Measurements from ENCODE around the gene YY1.

YY1 gene

GRCh38 chr14:100306998-100307765 is 68.2 kb downstream of the YY1 start (continued):
- TF ChIP-seq ZBTB26 (tag by site-specific recombination; optimal IDR thresholded peaks at IDR 0.05) (peak; percentile 36), ZBTB8A (tag by site-specific recombination; IDR thresholded peaks at IDR 0.05) (peak; percentile 59; the same call in 1 of the 2 replicates), ZNF639 (tag by site-specific recombination; IDR thresholded peaks at IDR 0.05) (no peak), ZNF677 (tag by site-specific recombination; IDR thresholded peaks at IDR 0.05) (no peak), ZNF114 (tag by site-specific recombination; IDR thresholded peaks at IDR 0.05) (no peak), ZNF23 (tag by site-specific recombination; IDR thresholded peaks at IDR 0.05; ENCODE audit: borderline replicate concordance) (no peak), EGR2 (tag by site-specific recombination; IDR thresholded peaks at IDR 0.05; ENCODE audit: low read depth) (no peak), ZNF747 (tag by site-specific recombination; IDR thresholded peaks at IDR 0.05) (no peak), ZNF621 (tag by site-specific recombination; IDR thresholded peaks at IDR 0.05) (no peak), ZNF777 (tag by site-specific recombination; IDR thresholded peaks at IDR 0.05; ENCODE audit: borderline replicate concordance) (no peak), ZNF335 (tag by site-specific recombination; conservative IDR thresholded peaks at IDR 0.05) (0 out of 2 replicates have a peak, but pooled peaks have one; percentile 4), BCL6B (tag by site-specific recombination; IDR thresholded peaks at IDR 0.05) (no peak), ZBTB17 (tag by site-specific recombination; IDR thresholded peaks at IDR 0.05) (no peak), ZBTB21 (tag by site-specific recombination; IDR thresholded peaks at IDR 0.05) (no peak), ZNF623 (tag by site-specific recombination; IDR thresholded peaks at IDR 0.05) (no peak), ZNF266 (tag by site-specific recombination; IDR thresholded peaks at IDR 0.05; ENCODE audit: low read depth) (no peak), ZNF76 (tag by site-specific recombination; IDR thresholded peaks at IDR 0.05; ENCODE audit: borderline replicate concordance, low read depth) (peak; percentile 9; the same call in 1 of the 2 replicates), ZFP69B (tag by site-specific recombination; IDR thresholded peaks at IDR 0.05) (0 out of 2 replicates have a peak, but pooled peaks have one; percentile 6), ZNF548 (tag by site-specific recombination; IDR thresholded peaks at IDR 0.05) (no peak), FEZF1 (tag by site-specific recombination; IDR thresholded peaks at IDR 0.05) (no peak), ZNF354C (tag by site-specific recombination; IDR thresholded peaks at IDR 0.05; ENCODE audit: borderline replicate concordance, low read depth) (no peak)
- TF ChIP-seq, protein P1, sequence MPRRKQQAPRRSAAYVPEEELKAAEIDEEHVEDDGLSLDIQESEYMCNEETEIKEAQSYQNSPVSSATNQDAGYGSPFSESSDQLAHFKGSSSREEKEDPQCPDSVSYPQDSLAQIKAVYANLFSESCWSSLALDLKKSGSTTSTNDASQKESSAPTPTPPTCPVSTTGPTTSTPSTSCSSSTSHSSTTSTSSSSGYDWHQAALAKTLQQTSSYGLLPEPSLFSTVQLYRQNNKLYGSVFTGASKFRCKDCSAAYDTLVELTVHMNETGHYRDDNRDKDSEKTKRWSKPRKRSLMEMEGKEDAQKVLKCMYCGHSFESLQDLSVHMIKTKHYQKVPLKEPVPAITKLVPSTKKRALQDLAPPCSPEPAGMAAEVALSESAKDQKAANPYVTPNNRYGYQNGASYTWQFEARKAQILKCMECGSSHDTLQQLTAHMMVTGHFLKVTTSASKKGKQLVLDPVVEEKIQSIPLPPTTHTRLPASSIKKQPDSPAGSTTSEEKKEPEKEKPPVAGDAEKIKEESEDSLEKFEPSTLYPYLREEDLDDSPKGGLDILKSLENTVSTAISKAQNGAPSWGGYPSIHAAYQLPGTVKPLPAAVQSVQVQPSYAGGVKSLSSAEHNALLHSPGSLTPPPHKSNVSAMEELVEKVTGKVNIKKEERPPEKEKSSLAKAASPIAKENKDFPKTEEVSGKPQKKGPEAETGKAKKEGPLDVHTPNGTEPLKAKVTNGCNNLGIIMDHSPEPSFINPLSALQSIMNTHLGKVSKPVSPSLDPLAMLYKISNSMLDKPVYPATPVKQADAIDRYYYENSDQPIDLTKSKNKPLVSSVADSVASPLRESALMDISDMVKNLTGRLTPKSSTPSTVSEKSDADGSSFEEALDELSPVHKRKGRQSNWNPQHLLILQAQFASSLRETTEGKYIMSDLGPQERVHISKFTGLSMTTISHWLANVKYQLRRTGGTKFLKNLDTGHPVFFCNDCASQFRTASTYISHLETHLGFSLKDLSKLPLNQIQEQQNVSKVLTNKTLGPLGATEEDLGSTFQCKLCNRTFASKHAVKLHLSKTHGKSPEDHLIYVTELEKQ (tag by site-specific recombination; IDR thresholded peaks at IDR 0.05; ENCODE audit: borderline replicate concordance), result no peak
- TF ChIP-seq, protein P2, sequence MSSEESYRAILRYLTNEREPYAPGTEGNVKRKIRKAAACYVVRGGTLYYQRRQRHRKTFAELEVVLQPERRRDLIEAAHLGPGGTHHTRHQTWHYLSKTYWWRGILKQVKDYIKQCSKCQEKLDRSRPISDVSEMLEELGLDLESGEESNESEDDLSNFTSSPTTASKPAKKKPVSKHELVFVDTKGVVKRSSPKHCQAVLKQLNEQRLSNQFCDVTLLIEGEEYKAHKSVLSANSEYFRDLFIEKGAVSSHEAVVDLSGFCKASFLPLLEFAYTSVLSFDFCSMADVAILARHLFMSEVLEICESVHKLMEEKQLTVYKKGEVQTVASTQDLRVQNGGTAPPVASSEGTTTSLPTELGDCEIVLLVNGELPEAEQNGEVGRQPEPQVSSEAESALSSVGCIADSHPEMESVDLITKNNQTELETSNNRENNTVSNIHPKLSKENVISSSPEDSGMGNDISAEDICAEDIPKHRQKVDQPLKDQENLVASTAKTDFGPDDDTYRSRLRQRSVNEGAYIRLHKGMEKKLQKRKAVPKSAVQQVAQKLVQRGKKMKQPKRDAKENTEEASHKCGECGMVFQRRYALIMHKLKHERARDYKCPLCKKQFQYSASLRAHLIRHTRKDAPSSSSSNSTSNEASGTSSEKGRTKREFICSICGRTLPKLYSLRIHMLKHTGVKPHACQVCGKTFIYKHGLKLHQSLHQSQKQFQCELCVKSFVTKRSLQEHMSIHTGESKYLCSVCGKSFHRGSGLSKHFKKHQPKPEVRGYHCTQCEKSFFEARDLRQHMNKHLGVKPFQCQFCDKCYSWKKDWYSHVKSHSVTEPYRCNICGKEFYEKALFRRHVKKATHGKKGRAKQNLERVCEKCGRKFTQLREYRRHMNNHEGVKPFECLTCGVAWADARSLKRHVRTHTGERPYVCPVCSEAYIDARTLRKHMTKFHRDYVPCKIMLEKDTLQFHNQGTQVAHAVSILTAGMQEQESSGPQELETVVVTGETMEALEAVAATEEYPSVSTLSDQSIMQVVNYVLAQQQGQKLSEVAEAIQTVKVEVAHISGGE (tag by site-specific recombination; conservative IDR thresholded peaks at IDR 0.05; ENCODE audit: low read depth), result 0 out of 2 replicates have a peak, but pooled peaks have one; percentile 3

Data from HEK293 (cell line).